GM23338 (cell line): ENCODE data around the gene SEMA5A. TPM values are rescaled to one million over a fixed set of nuclear protein-coding genes. Genes with fewer than 3 reads are reported as not detected.

ENCODE experiments used
- ATAC-seq: fragments of 200-7000 bp; cut with Tn5 transposase; 3 replicates; pipeline ENCODE4 v1.9.1; 2020
- DNase-seq: peaks from one replicate; pipeline ENCODE4 v3.0.0-alpha.2; 2015; ENCODE audit warnings: low spot score
- H2AFZ ChIP-seq: fragments of 200-600 bp; sonication (generic); 2 replicates; pipeline ENCODE4 v1.8.0; 2016; ENCODE audit warnings: antibody characterized with exemption, mild to moderate bottlenecking, moderate library complexity
- H3F3A ChIP-seq: fragments of 200-600 bp; sonication (generic); replicated peaks from 2 replicates; pipeline ENCODE4 v1.8.0; 2017; ENCODE audit warnings: antibody characterized with exemption, mixed run types, low read depth
- H3K27ac ChIP-seq: fragments of 200-600 bp; sonication (generic); 2 replicates; pipeline ENCODE4 v1.6.1; 2016; ENCODE audit warnings: low read depth
- H3K27me3 ChIP-seq: fragments of 200-600 bp; sonication (generic); 2 replicates; pipeline ENCODE4 v1.8.0; 2016; ENCODE audit warnings: mild to moderate bottlenecking, mixed run types, moderate library complexity; ENCODE audit not compliant: insufficient read depth
- H3K36me3 ChIP-seq: fragments of 200-600 bp; sonication (generic); 2 replicates; pipeline ENCODE4 v1.8.0; 2016; ENCODE audit warnings: mild to moderate bottlenecking; ENCODE audit not compliant: insufficient read depth
- H3K4me1 ChIP-seq: fragments of 200-600 bp; sonication (generic); 2 replicates; pipeline ENCODE4 v1.8.0; 2016; ENCODE audit warnings: mild to moderate bottlenecking, moderate library complexity; ENCODE audit not compliant: insufficient read depth
- H3K4me2 ChIP-seq: fragments of 200-600 bp; sonication (generic); 2 replicates; pipeline ENCODE4 v1.7.1; 2017; ENCODE audit warnings: mixed run types
- H3K4me3 ChIP-seq: fragments of 200-600 bp; sonication (generic); 2 replicates; pipeline ENCODE4 v1.6.1; 2016; ENCODE audit warnings: mixed run types
- H3K79me2 ChIP-seq: fragments of 200-600 bp; sonication (generic); replicated peaks from 2 replicates; pipeline ENCODE4 v1.8.0; 2017; ENCODE audit warnings: mild to moderate bottlenecking; ENCODE audit not compliant: insufficient read depth
- H3K9me2 ChIP-seq: fragments of 200-600 bp; sonication (generic); 2 replicates; pipeline ENCODE4 v1.8.0; 2017; ENCODE audit not compliant: insufficient read depth
- H4K20me1 ChIP-seq: fragments of 200-600 bp; sonication (generic); replicated peaks from 2 replicates; pipeline ENCODE4 v1.8.0; 2017; ENCODE audit warnings: mild to moderate bottlenecking; ENCODE audit not compliant: insufficient read depth
- H3K27ac Mint-ChIP-seq: 2 replicates; pipeline ENCODE4 v1.8.0; 2020; ENCODE audit warnings: inconsistent platforms, mild to moderate bottlenecking, moderate library complexity, mixed read lengths
- H3K27me3 Mint-ChIP-seq: 3 replicates; pipeline ENCODE4 v1.8.0; 2022; ENCODE audit warnings: low read depth, mild to moderate bottlenecking, moderate library complexity, mixed read lengths, inconsistent platforms; ENCODE audit not compliant: insufficient read depth, poor library complexity
- H3K36me3 Mint-ChIP-seq: 3 replicates; pipeline ENCODE4 v1.8.0; 2021; ENCODE audit warnings: low read depth, mild to moderate bottlenecking, inconsistent platforms, moderate library complexity, mixed read lengths
- H3K4me1 Mint-ChIP-seq: 3 replicates; pipeline ENCODE4 v1.8.0; 2020; ENCODE audit warnings: mild to moderate bottlenecking, inconsistent platforms, mixed read lengths
- H3K4me3 Mint-ChIP-seq: 3 replicates; pipeline ENCODE4 v1.8.0; 2021; ENCODE audit warnings: moderate library complexity, mild to moderate bottlenecking, inconsistent platforms, mixed read lengths
- H3K9me3 Mint-ChIP-seq: 3 replicates; pipeline ENCODE4 v1.8.0; 2020; ENCODE audit warnings: moderate library complexity, mild to moderate bottlenecking, inconsistent platforms, mixed read lengths
- CREB1 ChIP-seq: fragments of 250-450 bp; sonication (Bioruptor Pico); IDR thresholded peaks from 2 replicates; pipeline ENCODE4 v1.5.0; 2020; ENCODE audit warnings: low read depth, mild to moderate bottlenecking, moderate library complexity
- CTCF ChIP-seq, 2 experiments: fragments of 200-600 bp in 1 of 2; sonication (generic) in 1 of 2; conservative IDR thresholded peaks; 2 replicates each; pipeline versions ENCODE4 v1.5.1 to v1.6.1; 2016 to 2017; ENCODE audit warnings: antibody characterized with exemption in 2 of 2, low read depth in 2 of 2, mild to moderate bottlenecking in 2 of 2, moderate library complexity in 1 of 2
- ETS1 ChIP-seq: IDR thresholded peaks from 2 replicates; pipeline ENCODE4 v1.6.1; 2016; ENCODE audit warnings: antibody characterized with exemption
- EZH2 ChIP-seq: fragments of 200-600 bp; sonication (generic); IDR thresholded peaks from one replicate; pipeline ENCODE4 v1.8.0; 2017; ENCODE audit warnings: antibody characterized with exemption, mild to moderate bottlenecking, low read depth; ENCODE audit not compliant: unreplicated experiment
- EZH2phosphoT487 ChIP-seq: fragments of 200-600 bp; sonication (generic); IDR thresholded peaks from one replicate; pipeline ENCODE4 v1.8.1; 2018; ENCODE audit warnings: antibody characterized with exemption; ENCODE audit not compliant: unreplicated experiment
- JUNB ChIP-seq: IDR thresholded peaks from one replicate; pipeline ENCODE4 v1.6.1; 2016; ENCODE audit warnings: antibody characterized with exemption; ENCODE audit not compliant: unreplicated experiment
- NANOG ChIP-seq: IDR thresholded peaks from 2 replicates; pipeline ENCODE4 v1.6.1; 2016; ENCODE audit warnings: antibody characterized with exemption, borderline replicate concordance
- POLR2AphosphoS5 ChIP-seq: IDR thresholded peaks from 2 replicates; pipeline ENCODE4 v1.6.1; 2016; ENCODE audit warnings: antibody characterized with exemption, low read depth
- REST ChIP-seq: IDR thresholded peaks from one replicate; pipeline ENCODE4 v1.6.1; 2018; ENCODE audit warnings: antibody characterized with exemption; ENCODE audit not compliant: unreplicated experiment
- STAT1 ChIP-seq: IDR thresholded peaks from one replicate; pipeline ENCODE4 v1.6.1; 2016; ENCODE audit warnings: antibody characterized with exemption; ENCODE audit not compliant: unreplicated experiment
- ZNF114 ChIP-seq: fragments of 250-450 bp; sonication (Bioruptor Pico); IDR thresholded peaks from 2 replicates; pipeline ENCODE4 v1.5.0; 2020; ENCODE audit warnings: mild to moderate bottlenecking, moderate library complexity
- ZNF462 ChIP-seq: fragments of 250-450 bp; sonication (Bioruptor Pico); IDR thresholded peaks from 2 replicates; pipeline ENCODE4 v1.5.0; 2020; ENCODE audit warnings: mild to moderate bottlenecking, moderate library complexity
- polyA plus RNA-seq: library from polyadenylated mRNA; unstranded; fragments of >200 nt; fragmentation: Nextera tagmentation; extraction: Ambion mirVana; gene quantifications from 2 replicates; pipeline ENCODE4 v1.2.1, GENCODE V29; 2016
- total RNA-seq: library from RNA; depleted of rRNA; stranded (reverse); fragments of >200 nt; shearing (Covaris generic); gene quantifications from 2 replicates; pipeline ENCODE4 v1.2.3, GENCODE V29; 2014

SEMA5A gene
- total and polyA plus RNA-seq, 2 experiments from 2014 or later: 2.1 to 8.1 TPM

- H3K79me2 ChIP-seq: no peaks in the 10 kb centered on the region
- no peaks in the 10 kb centered on the region for H3K4me1 Mint-ChIP-seq
- H3K27me3 Mint-ChIP-seq: peaks cover 4% of the 10 kb centered on the region
- H3K27me3 ChIP-seq: no peaks in the 10 kb centered on the region
- no peaks in the 10 kb centered on the region for H4K20me1 ChIP-seq
- H3K4me1 ChIP-seq: no peaks in the 10 kb centered on the region
- no peak overlapping the region for H2AFZ ChIP-seq
- H3K27ac ChIP-seq: no peak overlapping the region
- H3K36me3 ChIP-seq: no peaks in the 10 kb centered on the region
- no peak overlapping the region for H3K27ac Mint-ChIP-seq
- TF ChIP-seq EZH2 (no peak), NANOG (no peak), ETS1 (no peak), CREB1 (no peak), EZH2phosphoT487 (no peak), CTCF (conservative IDR thresholded peaks at IDR 0.05; ENCODE audit: low read depth in 2 of 2) (no peak), ZNF462 (no peak), STAT1 (no peak), JUNB (no peak), POLR2AphosphoS5 (no peak), ZNF114 (CRISPR knock-in tag) (no peak), REST (no peak)
- H3K4me3 ChIP-seq: no peak overlapping the region
- no peaks in the 10 kb centered on the region for H3F3A ChIP-seq
- DNase-seq: no peak
- peaks cover 5% of the 10 kb centered on the region for H3K36me3 Mint-ChIP-seq
- ATAC-seq: no peak
- H3K9me3 Mint-ChIP-seq: peaks cover 5% of the 10 kb centered on the region; the same call in 2 of the 3 replicates
- H3K4me2 ChIP-seq: no peak overlapping the region
- H3K4me3 Mint-ChIP-seq: no peak overlapping the region
- H3K9me2 ChIP-seq: peaks cover 9% of the 10 kb centered on the region; the same call in 1 of the 2 replicates
These were observed 261.6 kb downstream of the SEMA5A start for GRCh38 chr5:9284272-9284671.
